ENCODE measurements around the gene CMIP.

DNA sequence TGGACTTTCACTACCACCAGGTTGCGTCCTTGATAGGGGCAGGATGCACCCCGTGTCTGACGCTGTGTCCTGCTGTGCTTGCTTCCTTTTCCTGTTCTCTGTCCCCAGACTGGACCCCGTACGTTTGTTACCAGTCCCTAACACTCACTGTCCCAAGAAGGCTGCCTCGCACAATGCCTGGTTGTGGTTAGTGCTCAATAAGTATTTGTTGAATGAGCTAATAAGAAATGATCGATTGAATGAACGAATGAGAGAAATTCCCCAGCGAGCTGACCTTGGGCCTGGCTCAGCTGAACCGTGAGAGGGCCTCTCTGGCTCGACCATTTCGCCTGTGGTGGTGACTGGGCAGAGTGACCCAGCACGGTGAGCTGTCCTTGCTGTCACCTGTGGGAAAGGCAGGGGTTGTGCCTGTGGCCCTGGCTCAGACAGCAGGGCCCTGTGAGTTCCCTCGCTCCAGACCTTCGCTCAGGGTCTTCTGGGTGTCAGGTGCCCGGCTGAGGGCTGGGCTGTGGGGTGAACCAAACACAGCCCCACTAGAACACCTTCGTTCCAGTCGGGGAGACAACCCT lies 20.9 kb downstream of the CMIP start:
- TF ChIP-seq, protein P1, sequence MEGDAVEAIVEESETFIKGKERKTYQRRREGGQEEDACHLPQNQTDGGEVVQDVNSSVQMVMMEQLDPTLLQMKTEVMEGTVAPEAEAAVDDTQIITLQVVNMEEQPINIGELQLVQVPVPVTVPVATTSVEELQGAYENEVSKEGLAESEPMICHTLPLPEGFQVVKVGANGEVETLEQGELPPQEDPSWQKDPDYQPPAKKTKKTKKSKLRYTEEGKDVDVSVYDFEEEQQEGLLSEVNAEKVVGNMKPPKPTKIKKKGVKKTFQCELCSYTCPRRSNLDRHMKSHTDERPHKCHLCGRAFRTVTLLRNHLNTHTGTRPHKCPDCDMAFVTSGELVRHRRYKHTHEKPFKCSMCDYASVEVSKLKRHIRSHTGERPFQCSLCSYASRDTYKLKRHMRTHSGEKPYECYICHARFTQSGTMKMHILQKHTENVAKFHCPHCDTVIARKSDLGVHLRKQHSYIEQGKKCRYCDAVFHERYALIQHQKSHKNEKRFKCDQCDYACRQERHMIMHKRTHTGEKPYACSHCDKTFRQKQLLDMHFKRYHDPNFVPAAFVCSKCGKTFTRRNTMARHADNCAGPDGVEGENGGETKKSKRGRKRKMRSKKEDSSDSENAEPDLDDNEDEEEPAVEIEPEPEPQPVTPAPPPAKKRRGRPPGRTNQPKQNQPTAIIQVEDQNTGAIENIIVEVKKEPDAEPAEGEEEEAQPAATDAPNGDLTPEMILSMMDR (IDR thresholded peaks at IDR 0.05) = no peak
- no peak for TF ChIP-seq POLR2AphosphoS5 (IDR thresholded peaks at IDR 0.05)
